Choroid plexus epithelial cell (primary cell): ENCODE data around the gene MINDY4.

Source experiments
- DNase-seq: peaks from one replicate; pipeline ENCODE4 v3.0.0-alpha.2; 2010; ENCODE audit warnings: low read depth
- H3K4me3 ChIP-seq: 2 replicates; pipeline ENCODE4 v1.5.1; 2011; ENCODE audit warnings: low read depth, mild to moderate bottlenecking, control low read depth, low read length, moderate library complexity
- CTCF ChIP-seq: conservative IDR thresholded peaks from 2 replicates; pipeline ENCODE4 v1.5.1; 2011; ENCODE audit warnings: low read depth, mild to moderate bottlenecking, control low read depth, inconsistent platforms, low read length, moderate library complexity

Gene MINDY4

GRCh38 chr7:30771880-30772425 lies 736 bp downstream of the MINDY4 start:
- DNase-seq: no peak
- peak overlapping the region; percentile 71 for H3K4me3 ChIP-seq
- TF ChIP-seq CTCF: no peak

- no peak for DNase-seq
- no peak for TF ChIP-seq CTCF
Measured at GRCh38 chr7:30772984-30773383, 1.8 kb downstream of the MINDY4 start.

GRCh38 chr7:30775992-30776391 lies 4.8 kb downstream of the MINDY4 start:
- no peak for DNase-seq
- TF ChIP-seq CTCF: peak; percentile 5

More at GRCh38 chr7:30772984-30773383, 1.8 kb downstream of the MINDY4 start:
- no peak overlapping the region for H3K4me3 ChIP-seq

GRCh38 chr7:30776971-30777370 lies 5.8 kb downstream of the MINDY4 start:
- no peak overlapping the region for H3K4me3 ChIP-seq
- peak; percentile 38 for DNase-seq
- TF ChIP-seq CTCF: no peak

More at GRCh38 chr7:30775992-30776391, 4.8 kb downstream of the MINDY4 start:
- no peak overlapping the region for H3K4me3 ChIP-seq

GRCh38 chr7:30778255-30779025 lies 7.2 kb downstream of the MINDY4 start:
- TF ChIP-seq CTCF: no peak
- no peak for DNase-seq
- H3K4me3 ChIP-seq: no peak overlapping the region

GRCh38 chr7:30779574-30779973 lies 8.4 kb downstream of the MINDY4 start:
- H3K4me3 ChIP-seq: no peak overlapping the region
- no peak for TF ChIP-seq CTCF
- DNase-seq: no peak

DNA sequence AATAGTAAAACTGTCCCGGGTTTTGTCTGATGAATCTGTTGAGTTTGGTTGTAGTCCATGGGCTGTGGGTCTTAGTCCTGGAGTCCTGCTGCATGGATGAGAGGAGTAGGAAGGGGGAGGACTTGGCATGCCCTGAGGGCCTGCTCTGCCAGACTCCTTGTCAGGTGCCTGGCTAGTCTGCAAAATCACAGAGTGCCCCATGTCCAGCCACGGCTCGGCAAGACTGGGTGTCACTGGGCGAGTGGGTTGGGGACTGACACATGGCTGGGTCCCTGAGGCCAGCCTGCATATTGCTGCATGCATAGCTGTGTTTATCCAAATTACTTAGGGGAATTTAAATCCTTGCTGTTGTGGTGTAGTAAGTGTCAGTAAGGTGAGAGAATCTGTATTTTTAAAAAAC lies 9.7 kb downstream of the MINDY4 start:
- TF ChIP-seq CTCF: no peak
- no peak overlapping the region for H3K4me3 ChIP-seq
- DNase-seq: no peak
